ENCODE data around the gene SGIP1. TPM values are rescaled to one million over a fixed set of nuclear protein-coding genes. Genes with fewer than 3 reads are reported as not detected.

The SGIP1 gene
- total and polyA plus RNA-seq, 2 of the 8 experiments (the other 6 are each of a cell fraction or from before 2014, with no cell fraction given): 1.4 to 2.1 TPM

GRCh38 chr1:66494482-66494881 lies 39.5 kb upstream of the SGIP1 start:
- POLR2A ChIA-PET (ENCODE audit: partially characterized antibody): no interaction called here
- WGBS, 2 experiments (ENCODE audit: extremely low coverage in 1 of 2, insufficient coverage in 1 of 2, insufficient read length in 1 of 2, insufficient replicate concordance in 2 of 2, low coverage in 1 of 2, low lambda C conversion rate in 2 of 2, missing lambda C conversion rate in 1 of 2): 95% methylated on average over 1 of the region's 1 CpG; no CpG with 5 or more reads in 1 of the 2 experiments
- no peak overlapping the region for H3K4me3 ChIP-seq (ENCODE audit: extremely low read depth in 1 of 4, insufficient read depth in 2 of 4, low read depth in 3 of 4, low read length in 4 of 4)
- TF ChIP-seq EP300 (IDR thresholded peaks at IDR 0.05; ENCODE audit: borderline replicate concordance in 1 of 2, low read depth in 2 of 2, low read length in 2 of 2) (no peak), CHD1 (IDR thresholded peaks at IDR 0.05; ENCODE audit: low read depth, low read length) (no peak), MAFK (IDR thresholded peaks at IDR 0.05; ENCODE audit: low read depth, low read length) (no peak), BACH1 (IDR thresholded peaks at IDR 0.05; ENCODE audit: low read length) (no peak), SP2 (IDR thresholded peaks at IDR 0.05; ENCODE audit: low read length) (no peak), HDAC2 (IDR thresholded peaks at IDR 0.05; ENCODE audit: borderline replicate concordance in 1 of 2, low read depth in 2 of 2, low read length in 2 of 2) (no peak), SIX5 (IDR thresholded peaks at IDR 0.05; ENCODE audit: low read depth, low read length) (no peak), CREB1 (IDR thresholded peaks at IDR 0.05) (no peak)

More at GRCh38 chr1:66494482-66494881, 39.5 kb upstream of the SGIP1 start:
- Histone ChIP-seq H4K5ac (ENCODE audit: insufficient read length, low read depth, low read length) (no peak overlapping the region), H3K27ac (ENCODE audit: low read depth, low read length) (no peak overlapping the region), H4K8ac (ENCODE audit: extremely low read depth, insufficient read depth, low read length) (no peak overlapping the region), H3K79me2 (ENCODE audit: control insufficient read depth in 1 of 2, insufficient read depth in 2 of 2, low read length in 2 of 2) (no peaks in the 10 kb centered on the region), H2BK5ac (ENCODE audit: low read depth, low read length) (no peak overlapping the region), H4K91ac (replicated peaks; ENCODE audit: insufficient read length, low read length) (no peak overlapping the region), H3K36me3 (ENCODE audit: control insufficient read depth in 2 of 4, insufficient read depth in 4 of 4, low read length in 3 of 4) (no peaks in the 10 kb centered on the region), H3K23ac (ENCODE audit: insufficient read length) (no peak overlapping the region), H3K4ac (replicated peaks; ENCODE audit: insufficient read length, low read depth, low read length) (no peak overlapping the region), H3K9ac (replicated peaks in 1 of 4; ENCODE audit: extremely low read depth in 1 of 4, low read depth in 3 of 4, low read length in 3 of 4) (no peak overlapping the region), H3K14ac (ENCODE audit: insufficient read length) (no peak overlapping the region), H2BK20ac (ENCODE audit: low read length) (no peak overlapping the region), H3K4me2 (ENCODE audit: insufficient read depth in 1 of 2, low read depth in 2 of 2, low read length in 2 of 2) (no peak overlapping the region), H2BK15ac (ENCODE audit: low read length) (no peak overlapping the region), H3K79me1 (ENCODE audit: low read depth, low read length) (no peaks in the 10 kb centered on the region), H4K20me1 (replicated peaks in 1 of 2; ENCODE audit: control insufficient read depth in 1 of 2, insufficient read depth in 2 of 2, low read length in 2 of 2) (peaks cover 0 to 2% of the 10 kb centered on the region in 2 experiments), H3K23me2 (ENCODE audit: low read depth, low read length) (no peaks in the 10 kb centered on the region), H2BK120ac (replicated peaks; ENCODE audit: low read depth, low read length) (no peak overlapping the region), H3K9me3 (ENCODE audit: insufficient read depth in 2 of 2, low read depth in 1 of 2, low read length in 1 of 2) (no peaks in the 10 kb centered on the region), H2AFZ (ENCODE audit: low read length) (peak overlapping the region; percentile 71; the same call in 1 of the 2 replicates), H2BK12ac (ENCODE audit: low read depth, low read length) (no peak overlapping the region), H3K56ac (replicated peaks; ENCODE audit: insufficient read length, low read depth, low read length) (no peak overlapping the region), H3K27me3 (replicated peaks in 1 of 4; ENCODE audit: control insufficient read depth in 3 of 4, extremely low read depth in 1 of 4, insufficient read depth in 3 of 4, low read length in 3 of 4) (peaks cover 0 to 1% (median 0%) of the 10 kb centered on the region in 4 experiments; a peak in 1 of 7 replicates), H3K18ac (ENCODE audit: extremely low read depth, low read length) (no peak overlapping the region), H3K4me1 (replicated peaks in 1 of 4; ENCODE audit: control insufficient read depth in 3 of 4, insufficient read depth in 4 of 4, low read length in 3 of 4) (no peaks in the 10 kb centered on the region), H2AK5ac (ENCODE audit: low read depth, low read length) (no peak overlapping the region)
- no peak for DNase-seq (ENCODE audit: low read depth in 1 of 2, low spot score in 2 of 2)
- CTCF ChIA-PET (ENCODE audit: partially characterized antibody): interaction anchor here (0.9 to 1.7 kb wide), 3 partner anchors 9 to 249 kb away, joined by 3 to 5 read pairs (median 5); no protein-coding TSS in a partner anchor
- no peak for FAIRE-seq
